Erythroblast (primary cell): ENCODE data around the gene CC2D1A.
A peak's percentile ranks its signal among the peaks of the same experiment; 100 is the strongest.

Experiments used
- DNase-seq, 2 experiments: peaks; one replicate each; lab custom pipeline; 2025; lab: John Stamatoyannopoulos, UW
- GATA1 ChIP-seq: IDR thresholded peaks from 2 replicates; pipeline ENCODE4 v1.6.1; 2011; ENCODE audit warnings: low read depth, mild to moderate bottlenecking, control low read depth, low read length, moderate library complexity
- POLR2A ChIP-seq: IDR thresholded peaks from 2 replicates; pipeline ENCODE4 v1.6.1; 2011; ENCODE audit warnings: mild to moderate bottlenecking, low read length

Gene CC2D1A

GRCh38 chr19:13869281-13869680, 36.7 kb upstream of the CC2D1A start:
- TF ChIP-seq POLR2A: no peak
- TF ChIP-seq GATA1: no peak
- DNase-seq: no peak

GRCh38 chr19:13870873-13871272, 35.1 kb upstream of the CC2D1A start:
- TF ChIP-seq GATA1 (no peak), POLR2A (no peak)
- DNase-seq: no peak

- TF ChIP-seq POLR2A: no peak
- no peak for TF ChIP-seq GATA1
- no peak for DNase-seq
These were observed 33.7 kb upstream of the CC2D1A start for GRCh38 chr19:13872339-13872694.

- peak; percentile 58 to 68 for DNase-seq
- no peak for TF ChIP-seq POLR2A
- no peak for TF ChIP-seq GATA1
These were observed 33.2 kb upstream of the CC2D1A start for GRCh38 chr19:13872695-13873389.

- TF ChIP-seq GATA1: no peak
- no peak for TF ChIP-seq POLR2A
- no peak for DNase-seq
These were observed 32.0 kb upstream of the CC2D1A start for GRCh38 chr19:13873834-13874515.

- TF ChIP-seq GATA1: no peak
- TF ChIP-seq POLR2A: no peak
- no peak for DNase-seq
These were observed 30.2 kb upstream of the CC2D1A start for GRCh38 chr19:13875824-13876223.

GRCh38 chr19:13876834-13877233, 29.2 kb upstream of the CC2D1A start, which contains the start of gene NANOS3:
Gene NANOS3 (plus strand): TSS chr19:13877134. CDS start chr19:13877249, 115 bp downstream.
- TF ChIP-seq GATA1 (no peak), POLR2A (no peak)
- no peak for DNase-seq

- DNase-seq: no peak
- TF ChIP-seq GATA1 (no peak), POLR2A (no peak)
These were observed 28.7 kb upstream of the CC2D1A start for GRCh38 chr19:13877303-13877702.

GRCh38 chr19:13880059-13881043, 25.6 kb upstream of the CC2D1A start:
- DNase-seq: peak; percentile 97 to 99
- TF ChIP-seq POLR2A (peak; percentile 44), GATA1 (no peak)

GRCh38 chr19:13881251-13881691, 24.7 kb upstream of the CC2D1A start:
- TF ChIP-seq GATA1 (no peak), POLR2A (no peak)
- no peak for DNase-seq

GRCh38 chr19:13881692-13882418, 24.1 kb upstream of the CC2D1A start:
- no peak for TF ChIP-seq POLR2A
- TF ChIP-seq GATA1: no peak
- no peak for DNase-seq

- TF ChIP-seq POLR2A: no peak
- no peak for TF ChIP-seq GATA1
- DNase-seq: no peak
These were observed 23.6 kb upstream of the CC2D1A start for GRCh38 chr19:13882419-13882795.

- no peak for TF ChIP-seq POLR2A
- TF ChIP-seq GATA1: no peak
- DNase-seq: no peak
These were observed 23.2 kb upstream of the CC2D1A start for GRCh38 chr19:13882836-13883235.
